ENCODE data around the gene RNF167.

- TF ChIP-seq CBX3 (IDR thresholded peaks at IDR 0.05; ENCODE audit: low read depth), result no peak
- TF ChIP-seq CTCF (IDR thresholded peaks at IDR 0.05 in 2 of 3, conservative IDR thresholded peaks at IDR 0.05 in 1 of 3; ENCODE audit: borderline replicate concordance in 1 of 3, insufficient read depth in 1 of 3, low read depth in 2 of 3, low read length in 2 of 3), result no peak
- TF ChIP-seq POLR2A (IDR thresholded peaks at IDR 0.05; ENCODE audit: borderline replicate concordance, extremely low read depth, insufficient read depth, insufficient read length), result no peak
- no peak for TF ChIP-seq SP1 (IDR thresholded peaks at IDR 0.05; ENCODE audit: low read depth)
- no peak for TF ChIP-seq JUND (IDR thresholded peaks at IDR 0.05)
Measured at GRCh38 chr17:4955091-4955490, 15.0 kb downstream of the RNF167 start.
